Measurements from ENCODE around the gene ETFA.

ETFA gene

DNA sequence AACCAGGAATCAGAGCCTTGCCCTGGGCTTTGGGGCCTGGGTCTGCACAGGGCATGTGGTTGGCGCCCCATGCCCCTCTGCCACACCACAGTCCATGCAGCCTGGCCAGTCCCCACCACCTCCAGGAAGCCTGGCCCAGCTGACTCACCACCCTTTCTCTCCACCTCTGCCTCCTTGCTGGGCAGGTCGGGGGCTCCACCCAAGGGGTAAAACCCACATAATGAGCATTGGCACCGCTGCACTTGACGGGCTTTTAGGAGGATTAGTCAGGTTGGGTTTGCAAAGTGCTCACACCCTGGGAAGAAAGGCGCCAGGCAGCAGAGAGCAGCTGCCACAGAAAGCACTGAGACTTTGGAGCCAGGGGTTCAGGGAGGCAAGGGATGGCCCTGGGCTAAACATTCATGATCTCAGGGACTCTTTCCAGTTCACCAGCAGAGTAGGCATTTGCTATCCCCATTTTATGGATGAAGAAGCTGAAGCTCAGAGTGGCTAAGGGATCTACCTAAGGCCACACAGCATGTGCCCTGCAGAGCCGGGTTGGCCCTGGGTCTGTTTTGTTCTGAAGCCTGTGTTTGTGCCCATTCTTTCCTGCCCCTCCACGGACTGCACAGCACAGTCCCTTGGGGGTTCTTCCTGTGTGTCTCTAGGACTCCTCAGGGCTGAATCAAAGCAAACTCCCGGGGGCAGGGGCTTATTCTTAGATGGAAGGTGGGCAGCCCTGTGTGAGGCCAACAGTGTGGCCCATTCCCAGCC lies 113.4 kb downstream of the ETFA start:
- no peak for DNase-seq (ENCODE audit: low read depth in 2 of 2)

GRCh38 chr15:76196269-76197231 lies 114.7 kb downstream of the ETFA start:
- DNase-seq (ENCODE audit: low read depth in 2 of 2): peak; percentile 45

- no peak for DNase-seq (ENCODE audit: low read depth in 2 of 2)
Observed at GRCh38 chr15:76195506-76196268, 115.6 kb downstream of the ETFA start.

DNA sequence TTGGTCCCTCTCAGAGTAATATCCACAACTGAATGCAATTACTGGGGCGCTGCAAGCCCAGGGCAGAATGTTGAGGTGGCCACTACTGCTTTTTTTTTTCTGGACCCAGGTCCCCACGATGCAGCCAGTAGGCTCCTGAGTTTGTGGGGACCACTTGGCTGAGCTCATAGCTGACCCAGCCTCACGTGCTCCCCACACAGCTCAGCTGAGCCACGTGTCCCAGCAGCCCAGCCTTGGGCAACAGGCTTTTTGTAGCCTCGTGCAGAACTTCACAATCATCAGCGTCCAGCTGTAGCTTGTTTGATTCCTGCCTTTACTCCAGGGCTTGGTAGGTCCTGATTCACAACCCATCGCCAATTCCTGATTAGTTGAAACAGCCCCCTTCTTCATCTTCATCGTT lies 117.3 kb downstream of the ETFA start:
- DNase-seq (ENCODE audit: low read depth in 2 of 2): no peak

DNA sequence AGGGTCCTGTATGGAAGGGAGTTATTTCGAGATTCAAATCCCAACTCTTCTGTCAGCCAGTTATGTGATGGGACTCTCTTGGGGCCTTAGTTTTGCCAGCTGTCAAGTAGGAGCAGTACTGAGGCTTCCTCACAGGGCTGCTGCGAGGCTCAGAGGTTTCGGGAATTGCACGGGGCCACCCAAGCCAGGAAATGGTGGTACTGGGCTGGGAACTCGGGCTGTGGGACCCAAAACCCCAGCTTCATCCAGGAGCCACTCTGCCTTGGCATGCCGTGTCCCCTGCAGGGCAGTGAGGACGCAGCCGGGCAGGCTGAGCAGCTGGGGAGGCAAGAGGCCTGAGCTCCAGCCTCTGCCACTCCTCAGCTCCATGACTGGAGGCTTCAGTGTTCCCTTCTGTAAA lies 118.6 kb downstream of the ETFA start:
- no peak for DNase-seq (ENCODE audit: low read depth in 2 of 2)

DNA sequence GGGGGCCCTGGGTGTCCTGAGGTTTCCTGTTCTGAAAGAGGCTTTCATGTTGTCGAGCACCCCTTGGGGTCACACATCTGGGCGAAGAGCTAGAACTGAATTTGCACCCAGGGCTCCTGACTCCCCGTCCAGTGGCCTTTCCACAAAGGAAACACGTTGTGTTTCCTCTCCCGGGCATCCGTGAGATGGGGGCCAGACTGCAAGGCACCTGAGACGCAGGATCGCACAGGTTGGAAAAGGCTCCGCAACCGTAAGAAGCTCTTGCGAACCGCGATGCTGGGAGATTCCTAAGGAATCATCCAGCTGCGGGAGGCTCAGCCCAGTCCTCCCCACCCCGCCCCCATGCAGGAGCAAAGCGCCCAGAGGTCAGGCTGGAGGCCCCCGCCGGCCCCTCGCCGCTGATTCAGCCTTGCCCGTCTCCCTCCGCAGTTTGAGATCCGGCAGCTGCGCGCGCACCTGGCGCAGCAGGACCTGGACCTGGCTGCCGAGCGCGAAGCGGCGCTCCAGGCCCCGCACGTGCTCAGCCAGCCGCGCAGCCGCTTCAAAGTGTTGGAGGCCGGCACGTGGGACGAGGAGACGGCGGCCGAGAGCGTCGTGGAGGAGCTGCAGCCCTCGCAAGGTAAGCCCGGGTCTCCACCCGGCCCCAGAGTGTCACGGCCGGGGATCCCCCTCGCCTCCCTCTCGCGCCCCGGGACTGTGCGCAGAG lies 119.6 kb downstream of the ETFA start:
- DNase-seq (ENCODE audit: low read depth in 2 of 2): no peak

DNA sequence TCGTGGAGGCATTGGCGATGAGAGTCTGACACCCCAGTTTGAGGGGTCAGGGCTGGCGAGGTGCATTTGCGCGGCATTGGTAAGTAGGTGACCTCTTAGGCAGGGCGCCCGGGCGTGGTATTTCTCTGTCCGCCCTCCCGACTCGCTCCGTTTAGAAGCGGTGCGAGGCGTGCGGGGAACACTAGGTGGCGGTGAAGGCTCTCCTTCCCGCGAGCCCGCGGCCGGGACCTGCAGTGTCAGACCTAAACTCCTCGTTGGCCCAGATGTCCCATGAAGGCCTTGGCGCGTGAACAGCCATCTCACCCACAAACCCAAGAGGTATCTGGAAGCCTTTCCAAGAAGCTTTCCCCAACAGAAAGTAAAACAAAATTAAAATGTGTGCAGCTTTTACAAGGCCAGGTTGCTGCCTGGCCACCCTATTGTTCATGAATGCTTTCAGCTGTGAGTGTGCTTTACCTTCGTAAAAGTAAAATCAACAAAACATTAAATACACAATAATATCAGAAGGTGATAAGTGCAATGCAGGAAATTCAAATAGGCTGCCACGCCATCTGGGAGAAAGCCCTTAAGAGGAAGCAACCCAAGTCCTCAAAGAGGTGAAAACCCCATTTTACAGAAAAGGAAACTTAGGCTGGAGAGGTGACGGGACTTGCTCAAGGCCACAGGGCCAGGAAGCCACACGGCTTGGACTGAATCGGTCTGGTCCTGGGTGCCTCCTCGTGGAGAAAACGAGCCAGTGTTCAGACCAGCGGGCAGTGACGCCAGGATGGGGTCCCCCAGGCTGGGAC lies 120.3 kb downstream of the ETFA start:
- DNase-seq (ENCODE audit: low read depth in 2 of 2): no peak

- DNase-seq (ENCODE audit: low read depth in 2 of 2): no peak
Observed at GRCh38 chr15:76190070-76190564, 121.2 kb downstream of the ETFA start.

- no peak for DNase-seq (ENCODE audit: low read depth in 2 of 2)
Observed at GRCh38 chr15:76189106-76189505, 122.2 kb downstream of the ETFA start.

DNA sequence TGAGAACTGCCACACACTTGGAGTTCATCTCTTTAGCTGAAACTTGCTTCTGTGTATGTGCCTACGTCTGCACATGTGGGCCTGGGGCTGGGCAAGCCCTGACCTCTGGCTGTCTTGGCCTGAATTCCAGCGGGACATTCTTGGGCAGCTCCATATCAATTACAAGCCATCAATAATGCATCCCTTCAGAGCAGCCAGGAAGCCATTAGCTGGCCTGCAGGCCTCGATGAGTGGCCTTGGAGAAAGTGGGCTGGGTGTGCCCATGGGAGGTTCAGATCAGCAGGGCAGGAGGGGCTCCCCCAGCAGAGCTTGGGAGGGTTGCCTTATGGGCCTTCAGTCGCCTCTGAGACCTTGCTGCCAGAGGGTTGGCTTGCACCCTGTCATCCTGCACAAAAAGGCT lies 124.1 kb downstream of the ETFA start:
- no peak for DNase-seq (ENCODE audit: low read depth in 2 of 2)

DNA sequence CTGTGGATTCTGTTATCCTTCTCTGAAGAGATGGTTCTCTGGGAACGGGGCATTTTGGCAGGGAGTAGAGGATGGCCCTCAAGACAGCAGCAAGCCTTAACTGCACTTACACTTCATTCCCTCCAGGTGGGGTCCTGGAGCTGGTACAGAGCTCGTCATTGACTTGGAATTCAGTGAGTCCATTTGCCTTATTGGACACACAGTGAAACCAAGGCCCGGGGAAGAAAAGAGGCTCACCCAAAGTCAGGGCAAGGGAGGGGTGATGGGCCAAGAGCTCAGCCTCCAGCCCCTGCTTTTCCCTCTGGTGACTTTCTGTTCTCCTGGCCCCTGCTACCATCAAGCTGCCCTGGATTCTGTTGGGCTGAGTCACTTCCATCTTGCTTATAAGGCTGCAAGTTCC lies 125.6 kb downstream of the ETFA start:
- peak in 1 of 2 experiments; percentile 34 for DNase-seq (ENCODE audit: low read depth in 2 of 2)

DNA sequence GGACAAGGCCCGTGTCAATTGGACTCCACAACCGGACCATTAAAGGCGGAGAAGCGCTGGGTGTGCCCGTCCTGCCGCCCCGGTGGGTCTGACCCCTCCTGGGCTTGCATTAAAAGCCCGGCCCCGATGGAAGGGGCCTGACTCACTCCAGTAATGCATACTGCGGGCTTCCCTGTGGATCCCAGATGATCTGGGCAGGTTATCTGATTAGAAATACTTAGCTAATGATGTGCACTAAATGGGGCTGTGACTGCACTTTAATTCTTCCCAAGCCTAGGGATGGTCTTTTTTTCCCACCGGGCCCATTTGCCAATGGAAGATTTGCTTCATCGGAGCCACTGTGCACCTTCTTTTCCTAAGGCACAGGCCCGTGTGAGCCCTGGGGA lies 126.6 kb downstream of the ETFA start:
- DNase-seq (ENCODE audit: low read depth in 2 of 2): no peak

GRCh38 chr15:76183930-76184649 lies 127.2 kb downstream of the ETFA start:
- DNase-seq (ENCODE audit: low read depth in 2 of 2): no peak

DNA sequence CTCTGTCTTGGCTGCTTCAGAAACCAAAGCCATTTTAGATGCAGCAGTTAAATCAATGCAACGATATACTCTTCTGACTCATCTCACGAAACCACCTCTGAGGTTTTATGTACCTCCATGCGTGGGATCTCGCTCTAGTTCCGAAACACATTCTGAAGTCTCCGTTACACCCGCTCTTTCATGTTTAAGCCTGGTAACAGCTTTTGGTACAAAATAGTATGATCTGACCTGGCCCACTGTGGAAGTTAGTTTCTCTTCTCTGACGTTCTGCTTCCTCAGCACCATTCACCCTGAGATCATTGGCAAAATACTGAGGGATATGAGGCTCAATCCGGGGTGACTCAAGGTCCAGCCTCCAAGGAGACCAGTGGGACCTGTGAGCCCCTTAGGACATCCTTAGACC lies 129.6 kb downstream of the ETFA start:
- no peak for DNase-seq (ENCODE audit: low read depth in 2 of 2)

DNA sequence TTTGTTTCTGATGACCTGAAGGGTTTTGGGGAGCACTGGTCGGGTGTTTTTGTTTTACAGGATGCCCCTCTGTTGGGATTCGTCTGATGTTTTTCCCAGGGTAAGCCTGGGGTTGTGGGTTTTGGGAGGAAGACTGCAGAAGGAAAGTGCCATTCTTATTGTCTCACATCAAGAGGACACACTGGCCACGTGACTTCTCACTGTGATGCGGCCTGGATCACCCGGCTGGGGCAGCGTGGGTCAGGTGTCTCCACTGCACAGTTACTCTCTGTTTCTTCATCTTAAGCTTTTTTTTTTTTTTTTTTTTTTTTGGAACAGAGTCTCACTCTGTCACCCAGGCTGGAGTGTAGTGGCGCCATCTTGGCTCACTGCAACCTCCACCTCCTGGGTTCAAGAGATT lies 130.9 kb downstream of the ETFA start:
- no peak for DNase-seq (ENCODE audit: low read depth in 2 of 2)

DNA sequence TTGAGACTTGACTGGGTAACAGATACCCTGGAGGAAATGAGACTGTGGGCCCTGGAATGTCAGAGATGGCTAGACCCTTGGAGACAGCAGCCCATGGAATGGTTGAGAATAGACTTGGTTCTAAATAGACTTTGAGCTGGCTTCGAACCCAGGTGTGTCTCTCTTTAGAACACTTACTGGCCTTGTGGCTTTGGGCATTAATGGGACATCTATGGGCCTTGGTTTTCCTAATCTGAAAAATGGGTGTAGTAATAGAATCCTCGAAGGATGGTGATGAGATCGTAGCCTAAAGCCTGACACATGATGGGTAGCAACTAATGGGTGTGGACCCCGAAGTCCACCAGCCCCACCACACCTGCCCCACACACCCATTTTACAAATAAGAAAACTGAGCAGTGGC lies 132.2 kb downstream of the ETFA start:
- no peak for DNase-seq (ENCODE audit: low read depth in 2 of 2)

- DNase-seq (ENCODE audit: low read depth in 2 of 2): no peak
Observed at GRCh38 chr15:76178296-76179000, 132.8 kb downstream of the ETFA start.

DNA sequence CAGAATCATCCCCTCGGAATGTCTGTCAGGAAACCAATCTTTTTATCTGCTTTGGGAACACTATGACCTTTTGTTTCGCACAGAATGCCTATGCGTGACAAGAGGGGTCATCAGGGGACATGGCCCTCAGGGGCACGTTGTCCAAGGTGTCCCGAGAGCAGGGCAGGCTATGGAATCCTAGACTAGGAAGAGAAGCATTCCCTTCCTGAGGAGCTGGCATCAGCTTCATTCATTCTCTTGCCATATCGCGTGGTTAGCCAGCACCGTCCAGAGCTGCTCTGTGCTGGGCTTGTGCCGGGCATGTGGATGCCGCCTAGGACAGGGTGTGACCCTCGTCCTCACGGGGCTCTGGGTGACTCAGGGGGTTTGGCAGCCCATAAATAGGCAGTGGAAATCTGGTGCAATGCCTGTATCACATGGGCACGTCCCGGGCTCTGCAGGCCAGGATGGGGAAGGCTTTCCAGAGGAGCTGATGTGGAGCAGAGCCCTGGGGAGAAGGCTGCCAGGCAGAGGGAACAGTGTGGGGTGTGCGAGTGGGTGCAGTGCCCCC lies 133.7 kb downstream of the ETFA start:
- no peak for DNase-seq (ENCODE audit: low read depth in 2 of 2)

- no peak for DNase-seq (ENCODE audit: low read depth in 2 of 2)
Observed at GRCh38 chr15:76176487-76177085, 134.7 kb downstream of the ETFA start.

Measured in fibroblast of skin of left biceps (primary cell).